Common myeloid progenitor, CD34-positive (primary cell): ENCODE measurements around the gene ALG1.
"Not testable (repeated sequence)": the region's sequence is repeated elsewhere in the genome, so short reads cannot be mapped to it uniquely, and the experiment has no call there.

Source experiments
- CTCF ChIA-PET: fragments of 350-600 bp; sonication (Branson Sonifier 250); formaldehyde crosslinking; loops from one replicate; lab custom pipeline; 2021; ENCODE audit warnings: antibody characterized with exemption; lab: Charles Lee
- POLR2A ChIA-PET: fragments of 350-600 bp; sonication (Branson Sonifier 250); formaldehyde crosslinking; loops from one replicate; lab custom pipeline; 2021; ENCODE audit warnings: antibody characterized with exemption; lab: Charles Lee
- DNase-seq, 3 donors: peaks; one replicate each; pipeline versions ENCODE4 v3.0.0 to v3.0.0-alpha.2; 2013
- H3K27ac ChIP-seq, 2 experiments: 1 replicate in 1 of 2; 2 replicates in 1 of 2; pipeline ENCODE4 v1.7.0; 2013; ENCODE audit warnings: inconsistent platforms in 2 of 2, low read length in 2 of 2, mild to moderate bottlenecking in 2 of 2, low read depth in 1 of 2, moderate library complexity in 1 of 2; ENCODE audit not compliant: severe bottlenecking in 2 of 2, insufficient read depth in 1 of 2, poor library complexity in 1 of 2
- H3K27me3 ChIP-seq, 5 experiments: replicated peaks in 2 of 5; 1 replicate in 3 of 5; 2 replicates in 2 of 5; pipeline versions ENCODE4 v1.6.1 to v1.7.0; 2013; ENCODE audit warnings: low read length in 4 of 5, mild to moderate bottlenecking in 2 of 5, moderate library complexity in 2 of 5, inconsistent platforms in 1 of 5; ENCODE audit not compliant: insufficient read depth in 5 of 5, control insufficient read depth in 4 of 5
- H3K36me3 ChIP-seq, 4 experiments: 1 replicate in 2 of 4; 2 replicates in 2 of 4; pipeline versions ENCODE4 v1.6.1 to v1.7.0; 2013; ENCODE audit warnings: low read length in 3 of 4, control low read depth in 1 of 4, mild to moderate bottlenecking in 1 of 4; ENCODE audit not compliant: control insufficient read depth in 4 of 4, insufficient read depth in 4 of 4
- H3K4me1 ChIP-seq, 4 experiments: 1 replicate in 3 of 4; 2 replicates in 1 of 4; pipeline versions ENCODE4 v1.6.1 to v1.7.1; 2013; ENCODE audit warnings: low read length in 3 of 4, mild to moderate bottlenecking in 3 of 4, control low read depth in 1 of 4, inconsistent platforms in 1 of 4, moderate library complexity in 1 of 4; ENCODE audit not compliant: control insufficient read depth in 4 of 4, insufficient read depth in 4 of 4; ENCODE audit errors: control extremely low read depth in 1 of 4
- H3K4me3 ChIP-seq, 7 experiments: 1 replicate in 4 of 7; 2 replicates in 3 of 7; pipeline versions ENCODE4 v1.5.1 to v1.7.0; 2013; ENCODE audit warnings: mild to moderate bottlenecking in 7 of 7, low read length in 6 of 7, moderate library complexity in 6 of 7, inconsistent platforms in 2 of 7, low read depth in 2 of 7, control low read depth in 1 of 7; ENCODE audit not compliant: insufficient read depth in 4 of 7, control insufficient read depth in 1 of 7; ENCODE audit errors: extremely low read depth in 1 of 7
- H3K9me3 ChIP-seq, 5 experiments: 1 replicate in 4 of 5; 2 replicates in 1 of 5; pipeline versions ENCODE4 v1.6.1 to v1.7.1; 2013; ENCODE audit warnings: low read length in 4 of 5, mild to moderate bottlenecking in 2 of 5, inconsistent platforms in 1 of 5, low read depth in 1 of 5, moderate library complexity in 1 of 5; ENCODE audit not compliant: control insufficient read depth in 4 of 5, insufficient read depth in 2 of 5; ENCODE audit errors: control extremely low read depth in 1 of 5
- WGBS: methylation state at CpG from one replicate; pipeline ENCODE4 v1.1.5; 2013; ENCODE audit not compliant: insufficient coverage; 5-methylcytosine and 5-hydroxymethylcytosine counted together

Gene ALG1

GRCh38 chr16:5088936-5089335 is 17.3 kb downstream of the ALG1 start:
- H3K4me1 ChIP-seq, H3K4me3 ChIP-seq, CTCF ChIA-PET, H3K9me3 ChIP-seq, POLR2A ChIA-PET, DNase-seq, H3K27ac ChIP-seq, H3K27me3 ChIP-seq: not testable (repeated sequence)
- peaks cover 0 to 20% (median 6%) of the 10 kb centered on the region in 4 experiments for H3K36me3 ChIP-seq
- 98% methylated on average over 12 of the region's 17 CpGs for WGBS

GRCh38 chr16:5089911-5090555 is 18.4 kb downstream of the ALG1 start:
- H3K27me3 ChIP-seq, H3K9me3 ChIP-seq, DNase-seq, H3K27ac ChIP-seq, H3K4me1 ChIP-seq, POLR2A ChIA-PET, H3K4me3 ChIP-seq: not testable (repeated sequence)
- peaks cover 0 to 17% (median 6%) of the 10 kb centered on the region in 4 experiments for H3K36me3 ChIP-seq
- WGBS, result 96% methylated on average over 24 of the region's 26 CpGs
- CTCF ChIA-PET, result interaction anchor here (5.6 kb wide), 1 partner anchor 34 kb away, joined by 41 read pairs; no protein-coding TSS in a partner anchor

- H3K4me3 ChIP-seq, H3K9me3 ChIP-seq, H3K4me1 ChIP-seq, POLR2A ChIA-PET, H3K27me3 ChIP-seq, H3K27ac ChIP-seq, DNase-seq: not testable (repeated sequence)
- H3K36me3 ChIP-seq, result peaks cover 0 to 14% (median 6%) of the 10 kb centered on the region in 4 experiments
- CTCF ChIA-PET, result interaction anchor here (5.6 kb wide), 1 partner anchor 35 kb away, joined by 41 read pairs; no protein-coding TSS in a partner anchor
- 99% methylated on average over 8 of the region's 9 CpGs for WGBS
Observed at GRCh38 chr16:5090592-5090991, 18.9 kb downstream of the ALG1 start.

DNA sequence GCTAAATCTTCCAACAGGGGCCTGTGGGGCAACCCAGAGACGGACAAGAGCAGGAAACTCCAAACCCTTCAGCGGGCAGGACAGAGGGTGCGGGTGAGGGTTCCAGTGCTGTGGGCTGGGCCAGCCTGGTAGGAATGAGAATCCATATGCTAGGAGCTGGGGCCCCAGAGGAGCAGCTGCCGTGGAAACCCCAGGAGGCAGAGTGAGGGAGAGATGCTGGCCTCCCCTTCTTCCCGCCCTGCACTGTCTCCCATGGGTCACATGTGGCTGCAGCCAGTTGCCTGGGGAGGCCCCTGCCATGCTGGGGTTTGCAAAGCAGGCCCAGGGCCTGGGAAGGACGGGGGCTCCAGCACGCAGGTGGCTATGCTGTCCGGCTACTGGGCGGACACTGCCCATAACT is 21.4 kb downstream of the ALG1 start:
- 94% methylated on average over 3 of the region's 9 CpGs for WGBS
- CTCF ChIA-PET, result interaction anchor here (1.5 to 5.6 kb wide), 3 partner anchors 17 to 37 kb away, joined by 4 to 41 read pairs (median 9); no protein-coding TSS in a partner anchor
- POLR2A ChIA-PET, result not testable (repeated sequence)

GRCh38 chr16:5093746-5094145 is 22.1 kb downstream of the ALG1 start:
- H3K4me1 ChIP-seq, H3K36me3 ChIP-seq, H3K9me3 ChIP-seq, DNase-seq, H3K4me3 ChIP-seq, H3K27me3 ChIP-seq, H3K27ac ChIP-seq, POLR2A ChIA-PET: not testable (repeated sequence)
- CTCF ChIA-PET, result interaction anchor here (5.6 kb wide), 1 partner anchor 38 kb away, joined by 41 read pairs; no protein-coding TSS in a partner anchor
- 95% methylated on average over 4 of the region's 11 CpGs for WGBS

More for the DNA sequence above, 21.4 kb downstream of the ALG1 start:
- not testable (repeated sequence) for DNase-seq, H3K27me3 ChIP-seq, H3K36me3 ChIP-seq, H3K9me3 ChIP-seq, H3K4me3 ChIP-seq, H3K27ac ChIP-seq, H3K4me1 ChIP-seq

DNA sequence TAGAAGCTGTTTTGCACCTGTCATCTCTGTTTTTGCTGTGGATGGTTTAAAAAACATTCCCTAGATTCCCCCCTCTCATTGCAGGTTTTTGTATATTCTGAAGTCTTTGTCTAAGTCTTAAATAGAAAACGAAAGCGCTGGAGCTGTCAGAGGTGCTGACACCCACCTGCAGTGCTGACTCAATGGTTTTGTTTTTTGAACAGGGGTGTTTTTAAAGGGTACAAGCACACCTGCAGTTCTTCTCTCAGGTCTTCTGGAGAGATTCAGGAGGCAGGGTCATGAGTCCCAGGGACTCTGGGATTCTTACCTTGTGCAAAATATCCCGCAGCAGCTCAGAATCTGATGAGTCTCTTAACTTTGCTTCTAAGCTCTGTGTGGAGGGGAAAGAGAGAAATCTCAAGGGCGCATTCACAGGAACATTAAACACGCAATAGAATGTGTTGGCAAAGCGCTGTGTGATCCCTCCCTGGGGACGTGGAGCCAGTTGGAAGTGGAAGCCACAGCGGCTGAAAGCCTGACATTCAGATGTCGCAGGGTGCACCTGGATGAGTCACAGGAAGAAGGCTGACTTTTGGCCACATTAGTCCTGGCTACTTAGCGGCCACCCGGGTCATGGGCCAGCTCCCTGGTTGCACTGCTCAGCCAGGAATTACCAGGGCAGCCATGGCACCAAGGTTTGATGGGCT is 23.6 kb downstream of the ALG1 start:
- POLR2A ChIA-PET, H3K36me3 ChIP-seq, H3K27me3 ChIP-seq, H3K4me3 ChIP-seq, H3K9me3 ChIP-seq, H3K27ac ChIP-seq, DNase-seq, H3K4me1 ChIP-seq: not testable (repeated sequence)
- CTCF ChIA-PET, result interaction anchor here (5.6 kb wide), 1 partner anchor 39 kb away, joined by 41 read pairs; no protein-coding TSS in a partner anchor
- 98% methylated on average over 7 of the region's 11 CpGs for WGBS
